MM.1S (cell line): Measurements from ENCODE around the gene CDK5RAP3.
A peak's percentile ranks its signal among the peaks of the same experiment; 100 is the strongest.

ENCODE experiments used
- DNase-seq: peaks from one replicate; pipeline ENCODE4 v3.0.0-alpha.2; 2015
- H2AFZ ChIP-seq: fragments of 300-600 bp; sonication (generic); 2 replicates; pipeline ENCODE4 v1.6.0; 2016; ENCODE audit warnings: antibody characterized with exemption, low read length
- H3F3A ChIP-seq: fragments of 300-600 bp; sonication (generic); 2 replicates; pipeline ENCODE4 v1.6.1; 2016; ENCODE audit warnings: mild to moderate bottlenecking, antibody characterized with exemption, low read length, moderate library complexity, mixed read lengths; ENCODE audit not compliant: insufficient read depth
- H3K27ac ChIP-seq: fragments of 300-600 bp; sonication (generic); 2 replicates; pipeline ENCODE4 v1.5.1; 2016; ENCODE audit warnings: mild to moderate bottlenecking, low read length
- H3K27me3 ChIP-seq: fragments of 300-600 bp; sonication (generic); replicated peaks from 2 replicates; pipeline ENCODE4 v1.6.0; 2016; ENCODE audit warnings: low read length; ENCODE audit not compliant: insufficient read depth
- H3K36me3 ChIP-seq: fragments of 300-600 bp; sonication (generic); replicated peaks from 2 replicates; pipeline ENCODE4 v1.6.1; 2016; ENCODE audit warnings: mild to moderate bottlenecking, low read length, mixed read lengths; ENCODE audit not compliant: insufficient read depth
- H3K4me1 ChIP-seq: fragments of 300-600 bp; sonication (generic); 2 replicates; pipeline ENCODE4 v1.6.1; 2016; ENCODE audit warnings: low read length, mixed read lengths
- H3K4me2 ChIP-seq: fragments of 300-600 bp; sonication (generic); 2 replicates; pipeline ENCODE4 v1.6.0; 2016; ENCODE audit warnings: low read depth, low read length
- H3K4me3 ChIP-seq: fragments of 300-600 bp; sonication (generic); 2 replicates; pipeline ENCODE4 v1.5.1; 2016; ENCODE audit warnings: low read length, mixed read lengths
- H3K79me2 ChIP-seq: fragments of 300-600 bp; sonication (generic); 2 replicates; pipeline ENCODE4 v1.6.1; 2016; ENCODE audit warnings: mixed run types, low read length, mixed read lengths
- H3K9ac ChIP-seq: fragments of 300-600 bp; sonication (generic); 2 replicates; pipeline ENCODE4 v1.6.1; 2016; ENCODE audit warnings: low read length, mixed read lengths
- H3K9me2 ChIP-seq: fragments of 300-600 bp; sonication (generic); replicated peaks from 2 replicates; pipeline ENCODE4 v1.6.1; 2016; ENCODE audit warnings: mild to moderate bottlenecking, low read length, mixed read lengths; ENCODE audit not compliant: insufficient read depth
- H3K9me3 ChIP-seq: fragments of 300-600 bp; sonication (generic); replicated peaks from 2 replicates; pipeline ENCODE4 v1.6.1; 2016; ENCODE audit warnings: mild to moderate bottlenecking, low read length, mixed read lengths; ENCODE audit not compliant: insufficient read depth
- H4K20me1 ChIP-seq: fragments of 300-600 bp; sonication (generic); 2 replicates; pipeline ENCODE4 v1.6.1; 2016; ENCODE audit warnings: mild to moderate bottlenecking, low read length, moderate library complexity, mixed read lengths; ENCODE audit not compliant: insufficient read depth
- EZH2 ChIP-seq: fragments of 300-600 bp; sonication (generic); optimal IDR thresholded peaks from 2 replicates; pipeline ENCODE3; 2017; ENCODE audit warnings: low read depth, mild to moderate bottlenecking, antibody characterized with exemption, low read length, mixed read lengths
- EZH2phosphoT487 ChIP-seq: fragments of 300-600 bp; sonication (generic); IDR thresholded peaks from 2 replicates; pipeline ENCODE4 v1.6.1; 2018; ENCODE audit warnings: antibody characterized with exemption, low read length
- TF ChIP-seq, protein P1 (sequence below): fragments of 300-600 bp; sonication (generic); IDR thresholded peaks from 2 replicates; pipeline ENCODE4 v1.5.1; 2016; ENCODE audit warnings: antibody characterized with exemption, low read length, mixed read lengths

CDK5RAP3 gene

DNA sequence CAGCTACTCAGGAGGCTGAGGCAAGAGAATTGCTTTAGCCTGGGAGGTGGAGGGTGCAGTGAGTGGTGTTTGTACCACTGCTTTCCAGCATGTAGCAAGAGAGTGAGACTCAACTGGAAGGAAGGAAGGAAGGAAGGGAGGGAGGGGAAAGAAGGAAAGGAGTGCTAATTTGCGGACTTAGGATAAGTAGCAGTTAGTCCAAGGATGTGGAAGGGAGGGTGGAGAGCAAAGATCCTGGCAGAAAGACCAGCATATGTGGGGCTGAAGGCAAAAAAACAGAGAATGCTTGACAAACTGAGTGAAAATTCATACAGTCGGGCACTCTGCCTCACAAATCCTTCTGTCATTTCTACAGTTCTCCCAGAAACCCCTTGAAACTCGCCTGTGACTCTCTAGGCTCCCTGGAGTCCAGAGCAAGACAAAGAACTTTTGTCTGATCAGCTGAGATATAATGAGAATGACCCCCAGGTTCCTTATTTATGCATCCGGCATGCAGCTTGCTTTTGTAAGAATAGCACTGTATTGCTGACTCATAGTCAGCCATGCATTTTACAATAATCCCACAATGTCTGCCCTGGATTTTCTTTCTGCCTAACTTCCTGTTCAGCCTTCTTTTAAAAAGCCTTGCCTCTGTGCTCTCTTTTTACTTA lies 31.5 kb downstream of the CDK5RAP3 start:
- no peaks in the 10 kb centered on the region for H3K79me2 ChIP-seq
- H3K4me3 ChIP-seq: no peak overlapping the region
- H3K27ac ChIP-seq: no peak overlapping the region
- 0 out of 2 replicates have a peak, but pooled peaks cover 7% of the 10 kb centered on the region for H3K27me3 ChIP-seq
- no peak for DNase-seq
- TF ChIP-seq EZH2phosphoT487 (no peak), EZH2 (no peak)
- TF ChIP-seq, protein P1, sequence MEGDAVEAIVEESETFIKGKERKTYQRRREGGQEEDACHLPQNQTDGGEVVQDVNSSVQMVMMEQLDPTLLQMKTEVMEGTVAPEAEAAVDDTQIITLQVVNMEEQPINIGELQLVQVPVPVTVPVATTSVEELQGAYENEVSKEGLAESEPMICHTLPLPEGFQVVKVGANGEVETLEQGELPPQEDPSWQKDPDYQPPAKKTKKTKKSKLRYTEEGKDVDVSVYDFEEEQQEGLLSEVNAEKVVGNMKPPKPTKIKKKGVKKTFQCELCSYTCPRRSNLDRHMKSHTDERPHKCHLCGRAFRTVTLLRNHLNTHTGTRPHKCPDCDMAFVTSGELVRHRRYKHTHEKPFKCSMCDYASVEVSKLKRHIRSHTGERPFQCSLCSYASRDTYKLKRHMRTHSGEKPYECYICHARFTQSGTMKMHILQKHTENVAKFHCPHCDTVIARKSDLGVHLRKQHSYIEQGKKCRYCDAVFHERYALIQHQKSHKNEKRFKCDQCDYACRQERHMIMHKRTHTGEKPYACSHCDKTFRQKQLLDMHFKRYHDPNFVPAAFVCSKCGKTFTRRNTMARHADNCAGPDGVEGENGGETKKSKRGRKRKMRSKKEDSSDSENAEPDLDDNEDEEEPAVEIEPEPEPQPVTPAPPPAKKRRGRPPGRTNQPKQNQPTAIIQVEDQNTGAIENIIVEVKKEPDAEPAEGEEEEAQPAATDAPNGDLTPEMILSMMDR: no peak
- H3K9me2 ChIP-seq: no peaks in the 10 kb centered on the region
- 0 out of 2 replicates have a peak, but pooled peaks cover 5% of the 10 kb centered on the region for H3K4me1 ChIP-seq
- no peak overlapping the region for H3K4me2 ChIP-seq
- no peaks in the 10 kb centered on the region for H3K9me3 ChIP-seq
- H3F3A ChIP-seq: no peaks in the 10 kb centered on the region
- no peak overlapping the region for H3K9ac ChIP-seq
- H4K20me1 ChIP-seq: no peaks in the 10 kb centered on the region
- H3K36me3 ChIP-seq: no peaks in the 10 kb centered on the region
- H2AFZ ChIP-seq: peak overlapping the region; percentile 50; the same call in 1 of the 2 replicates

DNA sequence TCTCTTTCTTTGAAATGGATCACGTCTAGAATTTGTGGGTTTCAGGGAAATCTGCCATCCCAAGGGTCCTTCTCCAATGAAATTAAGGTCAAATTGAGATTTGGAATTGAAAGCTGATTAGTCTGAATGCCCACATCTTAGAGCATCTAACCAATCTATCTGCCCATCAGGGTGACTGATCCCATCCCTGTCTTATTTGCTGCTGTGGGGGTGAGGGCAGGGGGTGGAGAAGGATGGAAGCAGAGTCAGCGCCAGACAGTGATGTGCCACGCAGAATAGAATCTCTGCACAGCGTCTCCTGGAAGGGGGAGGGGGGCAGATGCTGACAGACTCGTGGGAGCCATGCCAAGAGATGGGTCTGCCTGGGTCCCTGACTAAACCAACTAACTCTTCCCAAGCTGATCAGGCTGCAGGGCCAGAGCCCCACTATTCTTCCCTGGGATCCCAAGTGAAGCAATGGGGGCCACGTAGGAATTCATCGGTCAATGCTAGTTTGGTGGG lies 32.1 kb downstream of the CDK5RAP3 start:
- Histone ChIP-seq H3K79me2 (no peaks in the 10 kb centered on the region), H3F3A (no peaks in the 10 kb centered on the region), H3K4me1 (0 out of 2 replicates have a peak, but pooled peaks cover 5% of the 10 kb centered on the region), H2AFZ (no peak overlapping the region), H3K4me2 (no peak overlapping the region), H3K9me2 (no peaks in the 10 kb centered on the region), H3K27me3 (0 out of 2 replicates have a peak, but pooled peaks cover 7% of the 10 kb centered on the region), H3K4me3 (no peak overlapping the region), H3K27ac (no peak overlapping the region), H3K9ac (no peak overlapping the region), H3K36me3 (no peaks in the 10 kb centered on the region), H3K9me3 (no peaks in the 10 kb centered on the region), H4K20me1 (no peaks in the 10 kb centered on the region)
- no peak for DNase-seq
- no peak for TF ChIP-seq EZH2phosphoT487
- TF ChIP-seq, protein P1: no peak
- no peak for TF ChIP-seq EZH2

DNA sequence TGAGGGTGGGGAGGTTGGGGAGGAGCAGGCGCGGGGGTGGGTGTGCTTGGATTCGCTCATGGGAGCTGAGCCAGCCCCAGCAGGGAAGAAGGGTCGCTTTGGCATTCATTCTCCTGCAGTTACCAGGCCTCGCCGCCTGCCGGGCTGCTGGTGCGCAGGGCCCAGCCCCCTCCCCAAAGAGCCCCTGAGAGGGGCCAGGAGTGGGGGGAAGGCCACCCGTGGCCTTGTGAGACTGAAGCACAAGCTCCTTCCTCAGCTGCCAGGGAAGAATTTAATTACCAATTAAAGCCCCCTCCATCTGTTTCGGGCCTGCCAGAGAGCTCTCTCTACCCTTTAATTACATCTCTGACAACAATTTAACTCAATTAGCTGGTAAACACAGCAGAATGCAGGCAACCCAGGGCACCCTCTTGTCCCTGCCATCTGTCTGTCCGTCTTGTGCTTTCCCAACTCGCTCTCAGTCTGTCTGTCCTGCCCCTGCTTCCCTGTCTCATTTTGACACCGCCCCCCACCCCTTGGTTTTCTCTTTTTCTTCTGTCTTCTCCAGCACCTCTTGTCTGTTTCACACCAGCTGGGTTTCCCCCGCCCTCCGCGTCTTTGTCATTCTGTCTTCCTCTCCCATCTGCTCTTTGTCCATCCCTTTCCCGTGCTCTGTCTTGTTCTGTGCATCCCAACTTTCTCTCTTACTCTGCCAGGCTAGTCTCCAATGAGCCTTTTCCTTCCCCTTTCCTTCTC lies 32.7 kb downstream of the CDK5RAP3 start:
- TF ChIP-seq, protein P1: no peak
- no peak for TF ChIP-seq EZH2phosphoT487
- no peak for TF ChIP-seq EZH2
- Histone ChIP-seq H2AFZ (no peak overlapping the region), H3K9ac (no peak overlapping the region)

More for the DNA sequence above, 32.7 kb downstream of the CDK5RAP3 start:
- Histone ChIP-seq H3K36me3 (no peaks in the 10 kb centered on the region), H3K79me2 (no peaks in the 10 kb centered on the region), H3K9me3 (no peaks in the 10 kb centered on the region), H3K4me2 (no peak overlapping the region), H3F3A (no peaks in the 10 kb centered on the region), H4K20me1 (no peaks in the 10 kb centered on the region), H3K4me1 (0 out of 2 replicates have a peak, but pooled peaks cover 5% of the 10 kb centered on the region), H3K27me3 (0 out of 2 replicates have a peak, but pooled peaks cover 7% of the 10 kb centered on the region), H3K4me3 (no peak overlapping the region), H3K27ac (no peak overlapping the region), H3K9me2 (no peaks in the 10 kb centered on the region)
- DNase-seq: no peak
